RKO (cell line): Measurements from ENCODE around the gene C1orf21.
A peak's percentile ranks its signal among the peaks of the same experiment; 100 is the strongest.
"Not testable (repeated sequence)": the region's sequence is repeated elsewhere in the genome, so short reads cannot be mapped to it uniquely, and the experiment has no call there.

Source experiments
- DNase-seq: peaks from one replicate; pipeline ENCODE4 v3.0.0-alpha.2; 2016; ENCODE audit warnings: low spot score

Gene C1orf21

GRCh38 chr1:184386312-184387068 is at the start of gene C1orf21:
TSS of gene C1orf21 (plus strand) at chr1:184387029. CDS start at chr1:184477510, 90,481 bp downstream.
- DNase-seq: peak; percentile 83

- not testable (repeated sequence) for DNase-seq
These were observed 49.0 kb upstream of the C1orf21 start for GRCh38 chr1:184337865-184338264.

- DNase-seq: no peak
These were observed 45.8 kb upstream of the C1orf21 start for GRCh38 chr1:184340984-184341383.

- DNase-seq: no peak
These were observed 36.3 kb upstream of the C1orf21 start for GRCh38 chr1:184350573-184350972.

- DNase-seq: no peak
These were observed 35.3 kb upstream of the C1orf21 start for GRCh38 chr1:184351416-184351975.

GRCh38 chr1:184352776-184353175 is 34.1 kb upstream of the C1orf21 start:
- DNase-seq: no peak

- no peak for DNase-seq
These were observed 32.1 kb upstream of the C1orf21 start for GRCh38 chr1:184354719-184355118.

- no peak for DNase-seq
These were observed 29.9 kb upstream of the C1orf21 start for GRCh38 chr1:184356891-184357290.

GRCh38 chr1:184358256-184358655 is 28.6 kb upstream of the C1orf21 start:
- no peak for DNase-seq

GRCh38 chr1:184359909-184360308 is 26.9 kb upstream of the C1orf21 start:
- no peak for DNase-seq

- no peak for DNase-seq
These were observed 24.0 kb upstream of the C1orf21 start for GRCh38 chr1:184362876-184363275.

GRCh38 chr1:184365699-184366098 is 21.1 kb upstream of the C1orf21 start:
- DNase-seq: no peak

- no peak for DNase-seq
These were observed 19.8 kb upstream of the C1orf21 start for GRCh38 chr1:184366997-184367396.

GRCh38 chr1:184367427-184368038 is 19.3 kb upstream of the C1orf21 start:
- no peak for DNase-seq

- DNase-seq: no peak
These were observed 18.5 kb upstream of the C1orf21 start for GRCh38 chr1:184368354-184368753.

GRCh38 chr1:184370850-184371249 is 16.0 kb upstream of the C1orf21 start:
- no peak for DNase-seq

- DNase-seq: no peak
These were observed 13.7 kb upstream of the C1orf21 start for GRCh38 chr1:184373155-184373554.

- DNase-seq: peak; percentile 23
These were observed 10.5 kb upstream of the C1orf21 start for GRCh38 chr1:184376369-184376768.

- DNase-seq: peak; percentile 30
These were observed 7.6 kb upstream of the C1orf21 start for GRCh38 chr1:184379111-184379752.

GRCh38 chr1:184380468-184380867 is 6.4 kb upstream of the C1orf21 start:
- DNase-seq: no peak

GRCh38 chr1:184383772-184384323 is 3.0 kb upstream of the C1orf21 start:
- DNase-seq: no peak

GRCh38 chr1:184385865-184386311 is 941 bp upstream of the C1orf21 start:
- DNase-seq: no peak
